GM23338 (cell line): Measurements from ENCODE around the gene LDLRAD2. TPM values are rescaled to one million over a fixed set of nuclear protein-coding genes. Genes with fewer than 3 reads are reported as not detected.

Experiments
- ATAC-seq: fragments of 200-7000 bp; cut with Tn5 transposase; 3 replicates; pipeline ENCODE4 v1.9.1; 2020
- DNase-seq: peaks from one replicate; pipeline ENCODE4 v3.0.0-alpha.2; 2015; ENCODE audit warnings: low spot score
- H2AFZ ChIP-seq: fragments of 200-600 bp; sonication (generic); 2 replicates; pipeline ENCODE4 v1.8.0; 2016; ENCODE audit warnings: antibody characterized with exemption, mild to moderate bottlenecking, moderate library complexity
- H3F3A ChIP-seq: fragments of 200-600 bp; sonication (generic); replicated peaks from 2 replicates; pipeline ENCODE4 v1.8.0; 2017; ENCODE audit warnings: antibody characterized with exemption, mixed run types, low read depth
- H3K27ac ChIP-seq: fragments of 200-600 bp; sonication (generic); 2 replicates; pipeline ENCODE4 v1.6.1; 2016; ENCODE audit warnings: low read depth
- H3K27me3 ChIP-seq: fragments of 200-600 bp; sonication (generic); 2 replicates; pipeline ENCODE4 v1.8.0; 2016; ENCODE audit warnings: mild to moderate bottlenecking, mixed run types, moderate library complexity; ENCODE audit not compliant: insufficient read depth
- H3K36me3 ChIP-seq: fragments of 200-600 bp; sonication (generic); 2 replicates; pipeline ENCODE4 v1.8.0; 2016; ENCODE audit warnings: mild to moderate bottlenecking; ENCODE audit not compliant: insufficient read depth
- H3K4me1 ChIP-seq: fragments of 200-600 bp; sonication (generic); 2 replicates; pipeline ENCODE4 v1.8.0; 2016; ENCODE audit warnings: mild to moderate bottlenecking, moderate library complexity; ENCODE audit not compliant: insufficient read depth
- H3K4me2 ChIP-seq: fragments of 200-600 bp; sonication (generic); 2 replicates; pipeline ENCODE4 v1.7.1; 2017; ENCODE audit warnings: mixed run types
- H3K4me3 ChIP-seq: fragments of 200-600 bp; sonication (generic); 2 replicates; pipeline ENCODE4 v1.6.1; 2016; ENCODE audit warnings: mixed run types
- H3K79me2 ChIP-seq: fragments of 200-600 bp; sonication (generic); replicated peaks from 2 replicates; pipeline ENCODE4 v1.8.0; 2017; ENCODE audit warnings: mild to moderate bottlenecking; ENCODE audit not compliant: insufficient read depth
- H3K9me2 ChIP-seq: fragments of 200-600 bp; sonication (generic); 2 replicates; pipeline ENCODE4 v1.8.0; 2017; ENCODE audit not compliant: insufficient read depth
- H4K20me1 ChIP-seq: fragments of 200-600 bp; sonication (generic); replicated peaks from 2 replicates; pipeline ENCODE4 v1.8.0; 2017; ENCODE audit warnings: mild to moderate bottlenecking; ENCODE audit not compliant: insufficient read depth
- H3K27ac Mint-ChIP-seq: 2 replicates; pipeline ENCODE4 v1.8.0; 2020; ENCODE audit warnings: inconsistent platforms, mild to moderate bottlenecking, moderate library complexity, mixed read lengths
- H3K27me3 Mint-ChIP-seq: 3 replicates; pipeline ENCODE4 v1.8.0; 2022; ENCODE audit warnings: low read depth, mild to moderate bottlenecking, moderate library complexity, mixed read lengths, inconsistent platforms; ENCODE audit not compliant: insufficient read depth, poor library complexity
- H3K36me3 Mint-ChIP-seq: 3 replicates; pipeline ENCODE4 v1.8.0; 2021; ENCODE audit warnings: low read depth, mild to moderate bottlenecking, inconsistent platforms, moderate library complexity, mixed read lengths
- H3K4me1 Mint-ChIP-seq: 3 replicates; pipeline ENCODE4 v1.8.0; 2020; ENCODE audit warnings: mild to moderate bottlenecking, inconsistent platforms, mixed read lengths
- H3K4me3 Mint-ChIP-seq: 3 replicates; pipeline ENCODE4 v1.8.0; 2021; ENCODE audit warnings: moderate library complexity, mild to moderate bottlenecking, inconsistent platforms, mixed read lengths
- H3K9me3 Mint-ChIP-seq: 3 replicates; pipeline ENCODE4 v1.8.0; 2020; ENCODE audit warnings: moderate library complexity, mild to moderate bottlenecking, inconsistent platforms, mixed read lengths
- EZH2 ChIP-seq: fragments of 200-600 bp; sonication (generic); IDR thresholded peaks from one replicate; pipeline ENCODE4 v1.8.0; 2017; ENCODE audit warnings: antibody characterized with exemption, mild to moderate bottlenecking, low read depth; ENCODE audit not compliant: unreplicated experiment
- EZH2phosphoT487 ChIP-seq: fragments of 200-600 bp; sonication (generic); IDR thresholded peaks from one replicate; pipeline ENCODE4 v1.8.1; 2018; ENCODE audit warnings: antibody characterized with exemption; ENCODE audit not compliant: unreplicated experiment
- NANOG ChIP-seq: IDR thresholded peaks from 2 replicates; pipeline ENCODE4 v1.6.1; 2016; ENCODE audit warnings: antibody characterized with exemption, borderline replicate concordance
- POLR2AphosphoS5 ChIP-seq: IDR thresholded peaks from 2 replicates; pipeline ENCODE4 v1.6.1; 2016; ENCODE audit warnings: antibody characterized with exemption, low read depth
- REST ChIP-seq: IDR thresholded peaks from one replicate; pipeline ENCODE4 v1.6.1; 2018; ENCODE audit warnings: antibody characterized with exemption; ENCODE audit not compliant: unreplicated experiment
- STAT1 ChIP-seq: IDR thresholded peaks from one replicate; pipeline ENCODE4 v1.6.1; 2016; ENCODE audit warnings: antibody characterized with exemption; ENCODE audit not compliant: unreplicated experiment
- ZNF114 ChIP-seq: fragments of 250-450 bp; sonication (Bioruptor Pico); IDR thresholded peaks from 2 replicates; pipeline ENCODE4 v1.5.0; 2020; ENCODE audit warnings: mild to moderate bottlenecking, moderate library complexity
- polyA plus RNA-seq: library from polyadenylated mRNA; unstranded; fragments of >200 nt; fragmentation: Nextera tagmentation; extraction: Ambion mirVana; gene quantifications from 2 replicates; pipeline ENCODE4 v1.2.1, GENCODE V29; 2016
- total RNA-seq: library from RNA; depleted of rRNA; stranded (reverse); fragments of >200 nt; shearing (Covaris generic); gene quantifications from 2 replicates; pipeline ENCODE4 v1.2.3, GENCODE V29; 2014
- TF ChIP-seq, protein P1 (sequence below), 2 experiments: fragments of 200-600 bp in 1 of 2; sonication (generic) in 1 of 2; conservative IDR thresholded peaks; 2 replicates each; pipeline versions ENCODE4 v1.5.1 to v1.6.1; 2016 to 2017; ENCODE audit warnings: antibody characterized with exemption in 2 of 2, low read depth in 2 of 2, mild to moderate bottlenecking in 2 of 2, moderate library complexity in 1 of 2

The LDLRAD2 gene
- total and polyA plus RNA-seq, 2 experiments from 2014 or later = 1.6 to 5.8 TPM

GRCh38 chr1:21763236-21763635, 48.8 kb upstream of the LDLRAD2 start (continued):
- no peak for TF ChIP-seq REST
- TF ChIP-seq EZH2 = no peak
- no peak for TF ChIP-seq NANOG
- TF ChIP-seq EZH2phosphoT487 = no peak

DNA sequence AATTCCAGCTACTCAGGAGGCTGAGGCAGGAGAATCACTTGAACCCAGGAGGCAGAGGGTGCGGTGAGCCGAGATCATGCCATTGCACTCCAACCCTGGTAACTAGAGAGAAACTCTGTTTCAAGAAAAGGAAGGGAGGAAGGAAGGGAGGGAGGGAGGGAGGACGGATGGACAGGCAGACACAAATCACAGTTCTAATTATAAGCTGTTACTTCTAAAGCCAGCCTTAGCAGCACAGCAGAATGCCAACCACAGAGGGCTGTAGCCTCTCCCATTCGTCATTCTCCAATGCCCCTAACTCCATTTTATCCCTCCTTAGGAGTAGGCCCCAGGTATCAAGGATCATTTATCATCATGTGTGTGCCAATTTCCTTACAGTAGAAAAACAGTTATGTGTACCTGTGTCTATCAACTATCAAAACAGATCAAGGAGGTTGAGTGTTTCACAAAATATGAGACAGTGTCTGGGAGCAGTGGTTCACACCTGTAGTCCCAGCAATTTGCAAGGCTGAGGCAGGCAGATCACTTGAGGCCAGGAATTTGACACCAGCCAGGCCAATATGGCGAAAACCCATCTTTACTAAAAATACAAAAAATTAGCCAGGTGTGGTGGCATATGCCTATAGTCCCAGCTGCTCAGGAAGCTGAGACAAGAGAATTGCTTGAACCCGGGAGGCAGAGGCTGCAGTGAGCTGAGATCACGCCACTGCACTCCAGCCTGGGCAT, 48.2 kb upstream of the LDLRAD2 start:
- no peak overlapping the region for H3K4me3 ChIP-seq
- no peaks in the 10 kb centered on the region for H3F3A ChIP-seq
- no peaks in the 10 kb centered on the region for H3K36me3 Mint-ChIP-seq
- H2AFZ ChIP-seq = no peak overlapping the region
- H4K20me1 ChIP-seq = peaks cover 78% of the 10 kb centered on the region
- H3K9me2 ChIP-seq = no peaks in the 10 kb centered on the region
- H3K4me2 ChIP-seq = peak overlapping the region; percentile 67; the same call in 1 of the 2 replicates
- peaks cover 15% of the 10 kb centered on the region for H3K4me1 ChIP-seq
- H3K4me3 Mint-ChIP-seq = no peak overlapping the region
- no peak overlapping the region for H3K27ac ChIP-seq
- no peaks in the 10 kb centered on the region for H3K27me3 ChIP-seq
- H3K36me3 ChIP-seq = no peaks in the 10 kb centered on the region
- peaks cover 19% of the 10 kb centered on the region for H3K4me1 Mint-ChIP-seq
- no peak overlapping the region for H3K27ac Mint-ChIP-seq
- no peaks in the 10 kb centered on the region for H3K9me3 Mint-ChIP-seq
- peaks cover 2% of the 10 kb centered on the region for H3K27me3 Mint-ChIP-seq
- no peak for TF ChIP-seq POLR2AphosphoS5
- ATAC-seq (no peak), DNase-seq (no peak)
- H3K79me2 ChIP-seq = peaks cover 100% of the 10 kb centered on the region

DNA sequence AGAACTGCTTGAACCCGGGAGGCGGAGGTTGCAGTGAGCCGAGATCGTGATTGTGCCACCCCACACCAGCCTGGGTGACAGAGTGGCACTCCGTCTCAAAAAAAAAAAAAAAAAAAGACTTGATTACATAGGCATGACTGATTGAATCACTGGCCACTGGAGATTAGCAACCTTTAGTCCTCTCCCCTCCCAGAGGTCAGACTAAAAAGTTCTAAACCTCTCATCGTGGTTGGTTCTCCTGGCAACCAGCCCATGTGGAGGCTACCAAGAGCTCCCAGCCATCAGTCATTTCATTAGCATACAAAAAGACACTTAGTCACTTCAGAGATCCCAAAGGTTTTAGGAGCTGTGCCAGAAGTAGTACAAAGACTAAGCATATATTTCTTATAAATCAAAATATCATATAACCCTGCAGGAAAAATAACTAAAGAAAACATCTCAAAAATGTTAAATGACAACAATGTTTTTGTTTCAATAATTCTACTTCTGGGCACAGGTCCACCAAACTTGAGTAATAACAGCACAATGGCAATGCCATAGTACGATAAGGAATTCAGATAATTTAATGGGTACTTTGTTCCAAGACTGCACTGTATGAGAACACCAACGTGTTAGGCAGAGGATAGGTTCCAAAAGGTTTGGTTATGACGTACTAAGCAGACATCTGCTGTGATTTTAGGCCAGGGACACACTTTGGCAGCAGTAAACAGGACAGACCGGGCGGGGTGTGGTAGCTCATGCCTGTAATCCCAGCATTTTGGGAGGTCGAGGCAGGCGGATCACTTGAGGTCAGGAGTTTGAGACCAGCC, 47.2 kb upstream of the LDLRAD2 start:
- peaks cover 15% of the 10 kb centered on the region for H3K4me1 ChIP-seq
- Mint-ChIP-seq H3K4me1 (peaks cover 22% of the 10 kb centered on the region), H3K9me3 (no peaks in the 10 kb centered on the region), H3K4me3 (no peak overlapping the region; the same call in 2 of the 3 replicates), H3K27ac (peak overlapping the region; percentile 85), H3K36me3 (no peaks in the 10 kb centered on the region), H3K27me3 (peaks cover 2% of the 10 kb centered on the region)
- H4K20me1 ChIP-seq = peaks cover 80% of the 10 kb centered on the region
- no peak overlapping the region for H3K4me3 ChIP-seq
- peak overlapping the region; percentile 50 for H3K27ac ChIP-seq
- no peaks in the 10 kb centered on the region for H3K9me2 ChIP-seq
- H3K36me3 ChIP-seq = no peaks in the 10 kb centered on the region
- peak overlapping the region; percentile 67; the same call in 1 of the 2 replicates for H3K4me2 ChIP-seq
- peak; percentile 72 for ATAC-seq
- H3F3A ChIP-seq = no peaks in the 10 kb centered on the region
- no peaks in the 10 kb centered on the region for H3K27me3 ChIP-seq
- peaks cover 100% of the 10 kb centered on the region for H3K79me2 ChIP-seq
- peak; percentile 63 for DNase-seq
- H2AFZ ChIP-seq = no peak overlapping the region
- TF ChIP-seq, protein P1, sequence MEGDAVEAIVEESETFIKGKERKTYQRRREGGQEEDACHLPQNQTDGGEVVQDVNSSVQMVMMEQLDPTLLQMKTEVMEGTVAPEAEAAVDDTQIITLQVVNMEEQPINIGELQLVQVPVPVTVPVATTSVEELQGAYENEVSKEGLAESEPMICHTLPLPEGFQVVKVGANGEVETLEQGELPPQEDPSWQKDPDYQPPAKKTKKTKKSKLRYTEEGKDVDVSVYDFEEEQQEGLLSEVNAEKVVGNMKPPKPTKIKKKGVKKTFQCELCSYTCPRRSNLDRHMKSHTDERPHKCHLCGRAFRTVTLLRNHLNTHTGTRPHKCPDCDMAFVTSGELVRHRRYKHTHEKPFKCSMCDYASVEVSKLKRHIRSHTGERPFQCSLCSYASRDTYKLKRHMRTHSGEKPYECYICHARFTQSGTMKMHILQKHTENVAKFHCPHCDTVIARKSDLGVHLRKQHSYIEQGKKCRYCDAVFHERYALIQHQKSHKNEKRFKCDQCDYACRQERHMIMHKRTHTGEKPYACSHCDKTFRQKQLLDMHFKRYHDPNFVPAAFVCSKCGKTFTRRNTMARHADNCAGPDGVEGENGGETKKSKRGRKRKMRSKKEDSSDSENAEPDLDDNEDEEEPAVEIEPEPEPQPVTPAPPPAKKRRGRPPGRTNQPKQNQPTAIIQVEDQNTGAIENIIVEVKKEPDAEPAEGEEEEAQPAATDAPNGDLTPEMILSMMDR (conservative IDR thresholded peaks at IDR 0.05; ENCODE audit: low read depth in 2 of 2) = no peak
- no peak for TF ChIP-seq STAT1
- TF ChIP-seq EZH2phosphoT487 = no peak
- TF ChIP-seq NANOG = no peak
- no peak for TF ChIP-seq ZNF114 (CRISPR knock-in tag)
